ENCODE results near the gene CTRL.

Gene CTRL

DNA sequence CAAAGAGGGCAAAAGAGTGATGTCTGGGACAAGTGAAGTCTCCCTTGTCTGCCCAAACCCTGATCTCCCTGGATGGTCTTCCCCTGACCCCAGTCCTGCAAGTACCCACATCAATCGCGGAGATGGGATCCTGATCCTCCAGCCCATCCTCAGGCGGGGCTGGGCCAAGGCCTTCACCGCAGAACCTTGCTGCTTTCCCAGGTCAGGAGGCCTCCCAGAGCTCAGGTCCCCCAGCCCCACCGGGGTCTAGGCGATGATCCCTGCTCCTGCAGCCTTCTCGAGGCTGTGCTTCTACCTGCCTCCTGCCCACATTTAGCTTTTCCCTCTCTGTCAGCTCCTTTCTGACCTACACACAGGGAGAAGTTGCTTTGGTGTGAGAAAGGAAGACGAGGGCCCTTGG lies 30.5 kb upstream of the CTRL start:
- DNase-seq = no peak

DNA sequence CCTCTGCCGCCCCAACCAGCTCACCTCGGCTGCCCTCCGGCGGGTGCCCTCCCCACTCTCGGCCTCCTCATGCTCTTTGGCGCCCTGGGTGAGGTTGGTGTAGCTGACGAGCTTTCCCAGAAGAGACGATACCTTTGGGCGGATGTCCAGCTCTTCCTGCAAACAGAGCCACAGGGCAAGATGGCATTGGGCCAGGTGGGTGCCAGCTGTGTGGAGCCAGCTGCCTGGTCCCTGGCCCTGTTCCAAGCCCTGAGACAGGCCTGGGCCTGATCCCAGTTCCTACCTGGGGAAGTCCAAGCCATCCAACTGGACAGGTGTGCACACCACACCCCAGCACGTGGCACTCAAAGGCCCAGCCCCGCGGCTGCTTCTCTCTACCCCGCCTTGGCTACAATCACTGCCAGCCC lies 29.9 kb upstream of the CTRL start:
- no peak for DNase-seq

DNA sequence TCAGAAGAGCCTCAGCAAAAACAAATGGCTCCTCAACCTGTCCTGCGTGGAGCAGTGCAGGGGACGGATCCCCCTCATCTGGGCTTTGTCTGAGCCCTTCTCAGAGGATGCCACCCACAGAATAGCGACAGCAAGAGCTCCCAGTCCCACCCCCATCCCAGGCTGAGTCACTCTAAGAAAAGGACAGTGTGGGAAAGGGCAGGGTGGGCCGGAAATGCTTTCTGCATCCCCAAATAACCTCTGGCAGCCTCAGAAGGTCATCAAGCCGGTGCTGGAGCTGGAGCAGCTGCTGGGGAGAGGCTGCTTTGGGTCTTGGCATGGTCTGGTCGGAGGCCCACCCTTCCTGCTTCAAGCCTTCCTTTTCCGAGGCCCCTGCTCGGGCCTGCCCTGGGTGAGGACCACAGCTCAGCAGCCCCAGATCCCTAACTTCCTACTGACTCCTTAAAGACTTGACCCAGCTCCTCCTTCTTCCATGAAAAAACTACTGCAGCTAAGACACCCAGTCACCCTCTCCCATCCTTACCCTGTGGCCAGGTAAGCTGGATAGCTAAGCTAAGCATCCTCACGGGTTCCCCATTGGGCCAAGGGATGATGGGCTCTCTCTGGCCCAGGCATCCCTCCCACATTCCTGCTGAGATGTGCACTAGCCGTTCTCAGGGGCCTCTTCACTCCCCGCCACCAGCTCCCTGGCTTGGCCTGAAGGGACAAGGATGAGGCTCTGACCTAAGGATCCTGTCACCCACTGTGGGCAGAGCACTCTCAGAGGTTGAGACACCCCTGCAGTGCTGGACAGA lies 28.1 kb upstream of the CTRL start:
- DNase-seq = no peak

- DNase-seq = no peak
These were observed 26.0 kb upstream of the CTRL start for GRCh38 chr16:67957622-67958021.

DNA sequence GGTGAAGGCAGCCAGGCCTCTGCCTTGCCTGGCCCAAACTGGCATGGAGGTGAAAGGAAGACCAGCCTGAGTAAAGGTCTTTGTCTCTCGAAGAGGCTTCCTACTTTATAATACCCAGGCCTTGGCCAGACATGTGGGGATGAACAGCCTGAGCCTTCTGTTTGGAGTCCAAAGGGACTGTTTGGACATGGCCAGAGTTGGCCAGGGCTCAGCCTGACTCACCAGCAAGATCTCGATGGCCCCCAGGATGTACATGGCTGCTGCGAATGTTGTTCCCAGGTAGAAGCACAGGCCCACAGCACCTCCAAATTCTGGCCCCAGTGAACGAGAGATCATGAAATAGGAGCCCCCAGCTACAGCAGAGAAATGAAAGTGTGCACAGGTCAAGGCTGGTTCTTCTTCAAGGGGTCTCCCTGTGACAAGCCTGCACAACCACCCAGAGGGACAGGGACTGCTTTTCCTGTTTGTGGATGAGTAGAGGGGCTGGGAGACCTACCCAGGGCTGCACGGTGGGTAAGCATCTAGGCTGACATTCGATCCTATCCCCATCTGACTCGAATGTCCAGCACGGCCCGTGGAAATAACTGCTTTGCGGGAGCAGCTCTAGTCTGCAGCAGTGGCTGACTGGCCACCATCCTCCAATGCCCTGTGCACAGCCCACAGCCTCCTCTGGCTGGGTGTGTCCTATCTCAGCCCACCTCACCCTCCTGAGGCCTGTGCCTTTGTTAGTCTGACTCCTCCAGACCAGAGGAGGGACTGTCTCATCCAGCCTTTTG lies 22.9 kb upstream of the CTRL start:
- no peak for DNase-seq

- DNase-seq = no peak
These were observed 22.1 kb upstream of the CTRL start for GRCh38 chr16:67953641-67954375.

- no peak for DNase-seq
These were observed 19.8 kb upstream of the CTRL start for GRCh38 chr16:67951485-67951884.

DNA sequence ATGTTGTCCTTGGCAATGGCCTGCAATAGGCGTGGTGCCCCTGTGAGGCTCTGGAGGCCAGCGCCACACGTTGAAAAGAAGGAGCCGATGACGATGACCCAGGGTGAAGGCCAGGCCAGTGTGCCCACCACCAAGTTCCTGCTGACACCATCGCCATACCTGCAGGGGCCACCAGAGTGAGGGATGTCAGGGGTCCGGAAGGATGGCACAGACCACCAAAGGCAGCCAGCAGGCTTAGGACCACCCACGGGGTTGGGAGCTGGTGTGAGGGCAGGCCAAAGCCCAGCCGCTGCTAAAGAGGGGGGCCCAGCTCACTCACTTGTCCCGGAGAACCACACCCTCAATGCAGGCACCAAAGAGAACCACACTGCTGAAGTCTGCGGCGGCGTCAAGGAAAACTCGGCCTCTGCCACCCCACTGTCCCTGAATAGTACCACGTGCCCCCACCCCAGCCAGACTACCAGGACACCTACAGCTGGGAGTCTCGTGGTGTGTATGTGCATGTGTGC lies 18.7 kb upstream of the CTRL start:
- no peak for DNase-seq

- DNase-seq = no peak
These were observed 18.0 kb upstream of the CTRL start for GRCh38 chr16:67949645-67950044.

GRCh38 chr16:67948015-67948414 lies 16.4 kb upstream of the CTRL start:
- DNase-seq = no peak

DNA sequence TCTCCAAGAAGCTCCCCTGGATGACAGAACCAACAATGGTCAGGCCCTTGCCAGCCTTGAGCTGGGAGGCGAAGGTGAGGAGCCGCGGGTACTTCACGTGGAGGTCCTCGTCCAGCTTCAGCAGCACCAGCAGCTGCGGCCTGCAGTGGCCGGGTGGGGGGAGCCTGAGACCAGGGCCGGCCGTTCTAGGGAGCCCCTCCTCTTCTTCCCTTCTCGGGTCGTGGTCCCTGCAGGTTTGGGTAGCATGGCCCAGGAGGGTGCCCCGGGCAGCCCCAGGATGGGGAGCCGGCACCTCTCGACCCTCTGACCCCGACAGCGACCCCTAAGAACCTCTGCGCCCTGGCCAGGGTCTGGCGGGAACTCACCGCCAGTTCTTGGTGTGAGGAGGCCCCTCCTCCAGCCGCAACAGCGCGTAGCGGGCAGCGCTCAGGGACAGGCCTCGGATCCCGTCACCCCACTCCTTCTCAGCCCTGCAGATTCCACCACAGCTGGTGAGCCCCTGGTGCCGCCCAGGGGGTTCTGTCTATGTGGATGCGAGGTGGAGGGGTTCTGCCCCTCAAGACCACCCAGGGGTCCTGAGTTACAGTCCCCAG lies 15.4 kb upstream of the CTRL start:
- no peak for DNase-seq

- no peak for DNase-seq
These were observed 14.5 kb upstream of the CTRL start for GRCh38 chr16:67946128-67946569.

GRCh38 chr16:67945392-67945933 lies 13.8 kb upstream of the CTRL start:
- no peak for DNase-seq

- no peak for DNase-seq
These were observed 13.2 kb upstream of the CTRL start for GRCh38 chr16:67944690-67945391.

GRCh38 chr16:67943619-67944504 lies 12.2 kb upstream of the CTRL start, which contains the start of gene LCAT:
Gene LCAT, minus strand, starts transcription at chr16:67944120. Its CDS starts 19 bp downstream, at chr16:67944101.
- no peak for DNase-seq

- no peak for DNase-seq
These were observed 11.6 kb upstream of the CTRL start for GRCh38 chr16:67943256-67943618.

DNA sequence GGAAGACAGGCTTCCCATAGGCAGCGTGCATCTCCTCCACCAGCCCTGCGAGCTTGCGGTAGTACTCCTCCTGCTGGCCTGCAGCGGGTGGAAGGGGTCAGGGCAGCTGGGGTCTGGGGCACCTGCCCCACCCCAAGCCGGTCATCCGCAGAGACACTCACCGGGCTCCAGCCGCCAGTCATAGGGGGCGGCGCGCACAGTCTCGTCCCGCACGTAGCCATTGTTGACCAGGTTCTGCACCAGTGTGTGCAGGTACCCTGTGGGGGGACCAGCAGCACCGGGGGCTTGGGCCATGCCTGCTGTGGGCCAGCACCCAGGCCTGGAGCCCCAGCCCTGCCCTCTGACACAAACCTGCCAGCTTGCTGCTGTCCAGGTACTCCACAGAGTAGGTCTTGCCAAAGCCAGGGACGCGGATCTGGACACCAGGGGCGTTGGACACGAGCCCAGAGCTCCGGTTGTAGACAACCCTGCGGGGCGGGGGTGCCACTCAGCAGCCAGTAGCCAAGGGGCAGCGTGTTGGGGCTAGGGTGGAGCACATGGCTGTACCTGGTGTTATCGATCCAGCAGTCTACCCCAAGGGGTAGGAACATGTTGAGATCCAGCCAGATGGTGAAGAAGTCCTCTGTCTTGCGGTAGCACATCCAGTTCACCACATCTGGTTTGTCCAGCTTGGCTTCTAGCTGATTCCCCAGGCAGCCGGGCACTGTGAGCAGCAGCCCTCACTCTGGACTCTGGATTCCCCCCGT lies 11.0 kb upstream of the CTRL start:
- no peak for DNase-seq

DNA sequence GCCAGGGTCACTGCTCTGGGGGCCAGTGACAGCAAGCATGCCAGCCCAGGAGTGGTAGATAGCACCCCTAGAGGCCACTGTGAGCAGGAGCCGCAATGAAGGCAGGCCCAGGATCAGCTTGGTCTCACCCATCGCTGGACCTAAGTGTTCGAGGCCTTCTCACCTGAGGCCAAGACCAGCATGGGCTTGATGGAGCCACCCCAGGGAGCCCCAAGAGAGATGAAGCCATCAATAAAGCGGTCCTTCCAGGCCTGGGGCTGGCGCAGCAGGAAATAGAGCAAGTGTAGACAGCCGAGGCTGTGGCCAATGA lies 10.5 kb upstream of the CTRL start:
- peak; percentile 62 for DNase-seq

GRCh38 chr16:67941469-67942199 lies 10.0 kb upstream of the CTRL start:
- no peak for DNase-seq

All from stimulated activated CD8-positive, alpha-beta memory T cell treated with anti-CD3 and anti-CD28 coated beads, Interleukin-4, amount 100 ng/mL, for 48 hours (primary cell).